ENCODE data around the gene RAB43.
"Not testable (repeated sequence)": the region's sequence is repeated elsewhere in the genome, so short reads cannot be mapped to it uniquely, and the experiment has no call there.

Gene RAB43

GRCh38 chr3:129121016-129121791 is 400 bp downstream of the RAB43 start:
- DNase-seq (ENCODE audit: low read depth), result no peak

DNA sequence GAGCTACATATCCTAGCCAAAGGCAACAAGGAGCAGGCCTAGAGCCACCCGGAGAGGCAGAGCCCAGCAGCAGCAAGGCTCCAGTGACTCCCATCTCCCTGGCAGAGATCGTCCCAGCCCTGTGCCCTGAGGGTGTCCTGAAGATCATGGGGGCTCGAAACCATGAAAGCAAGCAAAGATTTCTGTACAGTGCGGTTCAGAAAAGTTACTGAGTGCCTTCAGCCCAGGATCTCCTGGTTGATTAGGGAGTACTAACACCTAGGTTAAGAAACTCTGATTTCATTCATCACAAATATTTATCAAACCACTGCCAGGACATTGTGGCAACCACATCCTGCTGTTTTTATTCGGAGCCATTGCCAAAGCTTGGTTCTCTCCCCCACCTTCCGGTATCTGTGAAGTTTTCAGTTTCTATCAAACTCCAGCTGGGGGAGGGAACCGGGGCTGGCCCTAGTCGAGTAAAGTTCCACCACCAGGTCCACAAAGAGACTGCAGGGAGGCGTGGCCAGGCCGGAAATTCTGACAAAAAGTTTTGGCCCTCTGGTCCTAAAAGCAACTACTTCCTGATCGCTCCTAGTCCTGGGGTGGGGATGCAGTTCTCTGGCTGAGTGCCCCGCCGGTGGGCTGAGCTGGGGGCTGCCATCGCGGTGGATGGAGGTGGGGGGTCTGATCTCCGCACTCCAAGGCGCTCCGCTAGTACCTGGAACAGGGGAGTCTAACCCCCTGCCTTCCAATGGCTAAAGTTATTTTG is 1.2 kb downstream of the RAB43 start:
- peak; percentile 65 for DNase-seq (ENCODE audit: low read depth)

- no peak for DNase-seq (ENCODE audit: low read depth)
Observed at GRCh38 chr3:129119365-129120100, 2.1 kb downstream of the RAB43 start.

- no peak for DNase-seq (ENCODE audit: low read depth)
Observed at GRCh38 chr3:129118745-129119144, 2.9 kb downstream of the RAB43 start.

DNA sequence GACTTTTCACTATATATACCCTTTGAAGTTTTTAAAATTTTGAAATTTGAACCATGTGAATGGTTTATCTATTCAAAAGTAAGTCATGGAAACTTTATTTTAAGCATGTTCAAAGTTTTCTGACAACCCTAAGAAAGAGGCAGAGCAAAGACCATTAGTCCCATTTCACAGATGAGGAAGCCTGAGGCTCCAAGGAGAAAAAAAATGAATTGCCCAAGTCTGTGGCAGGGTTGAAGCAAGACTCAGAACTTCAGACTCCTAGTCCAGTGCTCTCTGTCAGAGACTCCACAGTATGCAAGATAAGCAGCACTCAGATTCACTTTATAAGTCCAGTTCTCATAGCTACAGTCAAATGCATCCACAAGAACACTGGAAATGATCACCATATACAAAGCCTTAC is 4.5 kb downstream of the RAB43 start:
- no peak for DNase-seq (ENCODE audit: low read depth)

DNA sequence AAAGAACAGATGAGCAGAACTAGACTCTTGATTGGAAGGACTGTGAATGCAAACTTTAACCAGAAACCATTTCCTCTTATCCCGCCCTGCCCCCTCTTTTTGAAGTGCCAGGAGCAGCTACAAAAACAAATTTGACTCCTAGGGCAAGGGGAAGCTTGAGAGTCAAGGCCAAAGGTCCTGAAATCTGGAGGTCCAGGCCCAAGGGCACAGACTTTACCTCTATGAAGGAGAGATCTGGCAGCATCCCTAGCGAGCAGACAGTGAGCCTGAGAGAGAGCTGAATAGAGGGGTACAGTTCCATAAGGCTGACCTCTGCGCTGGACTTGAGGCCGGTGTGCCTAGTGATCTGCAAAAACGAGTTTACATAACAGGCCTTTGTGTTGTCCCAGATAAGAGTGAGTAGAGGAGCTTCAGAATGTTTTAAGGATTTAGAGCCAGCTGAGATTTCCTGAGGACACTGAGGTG is 5.1 kb downstream of the RAB43 start:
- no peak for DNase-seq (ENCODE audit: low read depth)

GRCh38 chr3:129114455-129114854 is 7.1 kb downstream of the RAB43 start:
- DNase-seq (ENCODE audit: low read depth), result no peak

- DNase-seq (ENCODE audit: low read depth), result peak; percentile 43
Observed at GRCh38 chr3:129112308-129113052, 9.1 kb downstream of the RAB43 start.

- not testable (repeated sequence) for DNase-seq (ENCODE audit: low read depth)
Observed at GRCh38 chr3:129111076-129111780, 10.4 kb downstream of the RAB43 start.

DNA sequence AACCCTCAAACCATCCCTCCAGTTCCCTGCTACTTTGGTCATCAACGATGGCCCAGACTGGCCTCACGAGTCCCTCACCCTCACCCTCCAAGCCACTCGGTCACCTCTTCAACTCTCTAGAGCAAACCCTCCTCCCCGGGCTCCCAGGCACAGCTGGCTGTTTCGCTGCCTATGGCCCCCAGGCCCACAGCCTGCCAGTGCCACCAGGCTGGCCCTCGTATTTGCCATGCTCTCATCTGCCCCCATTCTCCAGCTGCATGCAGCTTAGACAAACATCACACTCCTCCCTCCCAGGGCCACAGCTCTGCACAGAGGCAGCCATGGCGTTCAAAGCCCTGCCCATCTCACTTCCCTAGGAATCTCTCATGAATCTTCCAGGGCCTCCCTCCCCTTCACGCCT is 13.8 kb downstream of the RAB43 start:
- DNase-seq (ENCODE audit: low read depth), result no peak

DNA sequence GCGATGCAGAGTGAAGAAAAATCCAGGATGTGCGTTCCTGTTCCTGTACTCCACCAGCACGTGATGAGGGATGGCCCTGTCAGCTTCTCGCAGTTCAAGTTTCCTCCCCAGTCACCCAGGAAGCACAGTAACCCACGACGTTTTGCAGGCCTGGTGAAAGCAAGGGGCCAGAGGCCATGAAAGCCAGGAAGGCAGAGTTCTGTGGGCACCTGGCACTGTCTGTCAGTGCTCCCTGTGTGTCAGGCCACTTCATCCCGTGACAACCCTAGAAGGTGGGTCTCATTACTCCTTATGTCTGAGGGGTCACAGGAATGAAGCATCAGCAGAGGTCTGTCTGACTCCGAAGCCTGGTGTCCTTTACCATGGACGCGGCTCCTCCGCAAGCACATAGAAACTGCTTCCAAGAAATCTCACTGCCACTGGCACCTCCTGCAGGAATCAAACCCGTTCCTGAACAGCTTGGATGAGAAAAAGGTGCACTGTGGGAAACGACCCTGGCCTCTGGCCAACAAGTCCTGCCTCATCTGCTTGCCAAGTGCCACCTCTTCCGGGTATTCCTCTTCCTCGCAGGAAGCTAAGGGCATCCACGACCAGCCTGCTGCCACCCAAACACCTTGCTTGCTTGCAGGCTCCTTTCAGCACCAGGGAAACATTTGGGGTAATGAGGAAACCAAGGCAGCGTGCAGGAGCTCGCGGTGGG is 14.6 kb downstream of the RAB43 start:
- no peak for DNase-seq (ENCODE audit: low read depth)

- no peak for DNase-seq (ENCODE audit: low read depth)
Observed at GRCh38 chr3:129106320-129106719, 15.3 kb downstream of the RAB43 start.

DNA sequence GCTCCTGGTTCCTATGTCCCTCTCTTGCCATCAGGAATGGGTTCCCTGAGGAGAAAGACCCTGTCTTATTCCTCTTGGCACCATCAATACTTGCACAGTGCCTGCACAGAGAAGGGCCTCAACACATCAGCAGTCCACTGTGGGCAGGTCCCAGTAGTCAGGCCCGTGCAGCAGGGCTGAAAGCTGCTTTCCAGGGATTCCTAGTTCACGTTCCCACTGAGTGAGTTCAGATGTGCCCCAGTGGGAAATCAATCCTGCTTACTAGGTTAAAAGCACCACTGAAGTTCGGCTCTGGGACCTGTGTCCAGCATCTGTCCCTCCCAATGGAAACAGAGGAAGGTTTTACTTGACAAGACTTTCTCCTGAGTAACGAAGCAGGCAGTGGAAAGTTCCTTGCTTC is 15.7 kb downstream of the RAB43 start:
- no peak for DNase-seq (ENCODE audit: low read depth)

GRCh38 chr3:129104498-129105079 is 17.0 kb downstream of the RAB43 start:
- DNase-seq (ENCODE audit: low read depth), result no peak

GRCh38 chr3:129104051-129104450 is 17.6 kb downstream of the RAB43 start:
- no peak for DNase-seq (ENCODE audit: low read depth)

- no peak for DNase-seq (ENCODE audit: low read depth)
Observed at GRCh38 chr3:129103296-129103695, 18.3 kb downstream of the RAB43 start.

- DNase-seq (ENCODE audit: low read depth), result no peak
Observed at GRCh38 chr3:129101370-129102138, 20.1 kb downstream of the RAB43 start.

- DNase-seq (ENCODE audit: low read depth), result no peak
Observed at GRCh38 chr3:129100274-129100673, 21.3 kb downstream of the RAB43 start.

DNA sequence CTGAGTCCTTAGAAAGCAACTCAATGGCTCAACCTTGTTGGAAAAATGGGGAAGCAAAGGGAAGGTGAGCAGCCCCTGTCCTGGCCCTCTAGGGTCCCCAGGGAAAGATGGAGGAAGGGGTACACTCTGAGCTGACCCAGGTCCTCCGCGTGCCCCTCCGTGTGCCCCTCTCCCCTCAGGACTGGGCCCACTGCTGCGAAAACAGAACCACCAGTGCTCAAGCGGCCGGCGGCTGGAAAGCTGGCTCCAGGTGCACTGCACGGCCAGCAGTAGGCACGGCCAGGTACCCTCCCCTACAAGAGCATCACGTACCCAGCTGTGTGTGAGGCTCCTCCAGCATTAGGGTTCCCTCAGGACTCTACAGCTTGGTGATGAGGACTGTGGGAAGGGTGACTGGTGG is 26.3 kb downstream of the RAB43 start:
- no peak for DNase-seq (ENCODE audit: low read depth)

DNA sequence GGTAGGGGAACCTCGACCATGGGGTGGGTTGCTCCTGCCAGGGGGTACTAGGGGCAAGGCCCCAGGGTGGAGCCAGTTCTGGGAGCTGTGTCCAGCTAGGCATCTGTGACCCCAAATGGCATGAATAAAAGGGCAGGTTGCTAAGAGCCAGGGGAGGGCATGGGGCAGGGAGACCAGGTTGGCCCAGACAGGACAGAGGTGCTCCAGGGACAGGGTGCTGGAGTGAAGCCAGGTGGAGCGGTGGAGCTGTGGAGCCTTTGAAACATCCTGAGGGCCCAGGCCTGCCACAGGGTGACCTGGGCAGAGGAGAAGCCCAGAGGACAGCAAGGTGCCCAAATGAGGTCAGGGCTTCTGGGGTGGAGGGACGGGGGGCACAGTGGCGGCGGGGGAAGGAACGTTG is 33.3 kb downstream of the RAB43 start:
- not testable (repeated sequence) for DNase-seq (ENCODE audit: low read depth)

Data from fibroblast of the conjunctiva (primary cell).